ENCODE data around the gene ELAVL3. TPM values are rescaled to one million over a fixed set of nuclear protein-coding genes. Genes with fewer than 3 reads are reported as not detected.

Gene ELAVL3
- total and polyA plus RNA-seq, 2 of the 8 experiments (the other 6 are each of a cell fraction or from before 2014, with no cell fraction given), result 0.80 to 1.0 TPM

GRCh38 chr19:11495885-11496284, 15.0 kb upstream of the ELAVL3 start:
- Histone ChIP-seq H2BK5ac (ENCODE audit: low read depth, low read length) (no peak overlapping the region), H3K9ac (replicated peaks in 1 of 4; ENCODE audit: extremely low read depth in 1 of 4, low read depth in 3 of 4, low read length in 3 of 4) (no peak overlapping the region), H3K9me3 (ENCODE audit: insufficient read depth in 2 of 2, low read depth in 1 of 2, low read length in 1 of 2) (no peaks in the 10 kb centered on the region), H3K27me3 (replicated peaks in 1 of 4; ENCODE audit: control insufficient read depth in 3 of 4, extremely low read depth in 1 of 4, insufficient read depth in 3 of 4, low read length in 3 of 4) (no peaks in the 10 kb centered on the region), H3K23ac (ENCODE audit: insufficient read length) (no peak overlapping the region), H3K4me3 (ENCODE audit: extremely low read depth in 1 of 4, insufficient read depth in 2 of 4, low read depth in 3 of 4, low read length in 4 of 4) (no peak overlapping the region), H3K18ac (ENCODE audit: extremely low read depth, low read length) (no peak overlapping the region), H4K5ac (ENCODE audit: insufficient read length, low read depth, low read length) (no peak overlapping the region), H2BK20ac (ENCODE audit: low read length) (no peak overlapping the region), H4K20me1 (replicated peaks in 1 of 2; ENCODE audit: control insufficient read depth in 1 of 2, insufficient read depth in 2 of 2, low read length in 2 of 2) (peaks cover 1 to 5% of the 10 kb centered on the region in 2 experiments), H3K4me1 (replicated peaks in 1 of 4; ENCODE audit: control insufficient read depth in 3 of 4, insufficient read depth in 4 of 4, low read length in 3 of 4) (no peaks in the 10 kb centered on the region), H3K79me1 (ENCODE audit: low read depth, low read length) (no peaks in the 10 kb centered on the region; the same call in 1 of the 2 replicates), H3K56ac (replicated peaks; ENCODE audit: insufficient read length, low read depth, low read length) (no peak overlapping the region), H2BK15ac (ENCODE audit: low read length) (no peak overlapping the region), H4K91ac (replicated peaks; ENCODE audit: insufficient read length, low read length) (no peak overlapping the region), H3K4me2 (ENCODE audit: insufficient read depth in 1 of 2, low read depth in 2 of 2, low read length in 2 of 2) (no peak overlapping the region), H2BK12ac (ENCODE audit: low read depth, low read length) (no peak overlapping the region), H3K14ac (ENCODE audit: insufficient read length) (no peak overlapping the region), H2BK120ac (replicated peaks; ENCODE audit: low read depth, low read length) (no peak overlapping the region), H2AFZ (ENCODE audit: low read length) (no peak overlapping the region), H3K36me3 (ENCODE audit: control insufficient read depth in 2 of 4, insufficient read depth in 4 of 4, low read length in 3 of 4) (peaks cover 0 to 3% (median 0%) of the 10 kb centered on the region in 4 experiments; a peak in 2 of 8 replicates), H4K8ac (ENCODE audit: extremely low read depth, insufficient read depth, low read length) (peak overlapping the region; percentile 18; the same call in 1 of the 2 replicates), H3K4ac (replicated peaks; ENCODE audit: insufficient read length, low read depth, low read length) (no peak overlapping the region), H2AK5ac (ENCODE audit: low read depth, low read length) (no peak overlapping the region), H3K27ac (ENCODE audit: low read depth, low read length) (no peak overlapping the region), H3K79me2 (ENCODE audit: control insufficient read depth in 1 of 2, insufficient read depth in 2 of 2, low read length in 2 of 2) (no peaks in the 10 kb centered on the region), H3K23me2 (ENCODE audit: low read depth, low read length) (no peaks in the 10 kb centered on the region)
- no peak for FAIRE-seq
- no peak for DNase-seq (ENCODE audit: low read depth in 1 of 2, low spot score in 2 of 2)
- 89% methylated on average over 22 of the region's 22 CpGs; no CpG with 5 or more reads in 1 of the 2 experiments for WGBS, 2 experiments (ENCODE audit: extremely low coverage in 1 of 2, insufficient coverage in 1 of 2, insufficient read length in 1 of 2, insufficient replicate concordance in 2 of 2, low coverage in 1 of 2, low lambda C conversion rate in 2 of 2, missing lambda C conversion rate in 1 of 2)
- POLR2A ChIA-PET (ENCODE audit: partially characterized antibody), result interaction anchor here (1.0 to 1.4 kb wide), 3 partner anchors 10 to 121 kb away, joined by 3 to 5 read pairs (median 3); partner anchors contain the start of genes ECSIT, SWSAP1 and ZNF653
- CTCF ChIA-PET (ENCODE audit: partially characterized antibody), result interaction anchor here (0.7 to 4.7 kb wide), 12 partner anchors 11 to 1000 kb away, joined by 3 to 37 read pairs (median 3); no protein-coding TSS in a partner anchor
